WTC11 (cell line): Measurements from ENCODE around the gene PABPN1. TPM values are rescaled to one million over a fixed set of nuclear protein-coding genes. Genes with fewer than 3 reads are reported as not detected.

Experiments
- ATAC-seq: fragments of 200-7000 bp; cut with Tn5 transposase; 2 replicates; pipeline ENCODE4 v1.10.0; 2021; ENCODE audit warnings: mild to moderate bottlenecking, moderate library complexity
- CTCF ChIA-PET: fragments of 300-600 bp; sonication (Branson Sonifier 250); formaldehyde crosslinking; loops from one replicate; lab custom pipeline; 2021; ENCODE audit warnings: antibody characterized with exemption; lab: Charles Lee
- POLR2A ChIA-PET: fragments of 350-600 bp; sonication (Branson Sonifier 250); formaldehyde crosslinking; loops from one replicate; lab custom pipeline; 2021; ENCODE audit warnings: antibody characterized with exemption; lab: Charles Lee
- DNase-seq: peaks from one replicate; pipeline ENCODE4 v3.0.0; 2021; ENCODE audit warnings: low spot score
- H3K27ac Mint-ChIP-seq: 2 replicates; pipeline ENCODE4 v1.8.0; 2021; ENCODE audit warnings: mixed read lengths
- H3K27me3 Mint-ChIP-seq: 2 replicates; pipeline ENCODE4 v1.8.0; 2021; ENCODE audit warnings: low read depth, mild to moderate bottlenecking, moderate library complexity, mixed read lengths
- H3K36me3 Mint-ChIP-seq: 2 replicates; pipeline ENCODE4 v1.8.0; 2021; ENCODE audit warnings: mixed read lengths
- H3K4me1 Mint-ChIP-seq: 2 replicates; pipeline ENCODE4 v1.8.0; 2022; ENCODE audit warnings: mixed read lengths
- H3K4me3 Mint-ChIP-seq: 2 replicates; pipeline ENCODE4 v1.8.0; 2021; ENCODE audit warnings: mild to moderate bottlenecking, moderate library complexity, mixed read lengths
- H3K9me3 Mint-ChIP-seq: 2 replicates; pipeline ENCODE4 v1.8.0; 2021; ENCODE audit warnings: mixed read lengths
- ATF1 ChIP-seq: sonication (generic); formaldehyde crosslinking; IDR thresholded peaks from 2 replicates; pipeline ENCODE4 v1.8.1; 2023; ENCODE audit warnings: mild to moderate bottlenecking, moderate library complexity, missing genetic modification reagents
- CDX4 ChIP-seq: fragments of 250-450 bp; sonication (Bioruptor Pico); IDR thresholded peaks from 2 replicates; pipeline ENCODE4 v1.9.0; 2021; ENCODE audit warnings: moderate library complexity, mild to moderate bottlenecking, inconsistent platforms, borderline replicate concordance
- CREB1 ChIP-seq: sonication (generic); formaldehyde crosslinking; IDR thresholded peaks from 2 replicates; pipeline ENCODE4 v1.8.0; 2023; ENCODE audit warnings: mild to moderate bottlenecking, missing genetic modification reagents
- FOXP1 ChIP-seq: sonication (generic); formaldehyde crosslinking; IDR thresholded peaks from 2 replicates; pipeline ENCODE4 v1.8.0; 2022; ENCODE audit warnings: missing genetic modification reagents, mild to moderate bottlenecking, moderate library complexity, borderline replicate concordance
- GTF2I ChIP-seq: fragments of 250-450 bp; sonication (Bioruptor Pico); conservative IDR thresholded peaks from 2 replicates; pipeline ENCODE4 v1.4.0; 2021; ENCODE audit warnings: mild to moderate bottlenecking
- JUN ChIP-seq: sonication (generic); formaldehyde crosslinking; IDR thresholded peaks from 2 replicates; pipeline ENCODE4 v1.8.0; 2023; ENCODE audit warnings: mild to moderate bottlenecking, missing genetic modification reagents
- NFYB ChIP-seq: sonication (generic); formaldehyde crosslinking; conservative IDR thresholded peaks from 2 replicates; pipeline ENCODE4 v1.8.0; 2022; ENCODE audit warnings: low read depth, missing genetic modification reagents
- NR1H2 ChIP-seq: sonication (generic); formaldehyde crosslinking; IDR thresholded peaks from 2 replicates; pipeline ENCODE4 v1.9.0; 2021; ENCODE audit warnings: mild to moderate bottlenecking, moderate library complexity, missing genetic modification reagents
- NR2C2 ChIP-seq: sonication (generic); formaldehyde crosslinking; IDR thresholded peaks from 2 replicates; pipeline ENCODE4 v1.8.0; 2022; ENCODE audit warnings: mild to moderate bottlenecking, missing genetic modification reagents
- SOX15 ChIP-seq: fragments of 250-450 bp; sonication (Bioruptor Pico); IDR thresholded peaks from 2 replicates; pipeline ENCODE4 v1.9.0; 2021; ENCODE audit warnings: mild to moderate bottlenecking
- ZNF138 ChIP-seq: sonication (generic); formaldehyde crosslinking; conservative IDR thresholded peaks from 2 replicates; pipeline ENCODE4 v1.8.1; 2022; ENCODE audit warnings: mild to moderate bottlenecking, moderate library complexity, missing genetic modification reagents
- ZNF232 ChIP-seq: sonication (generic); formaldehyde crosslinking; IDR thresholded peaks from 2 replicates; pipeline ENCODE4 v1.8.0; 2022; ENCODE audit warnings: mild to moderate bottlenecking, missing genetic modification reagents
- ZNF263 ChIP-seq: sonication (generic); formaldehyde crosslinking; IDR thresholded peaks from 2 replicates; pipeline ENCODE4 v1.8.1; 2022; ENCODE audit warnings: low read depth, mild to moderate bottlenecking, moderate library complexity, missing genetic modification reagents
- total RNA-seq: library from RNA; stranded (reverse); gene quantifications from 3 replicates; pipeline ENCODE4 v1.2.3, GENCODE V29; 2021
- TF ChIP-seq, protein P1 (sequence below): sonication (generic); formaldehyde crosslinking; IDR thresholded peaks from 2 replicates; pipeline ENCODE4 v1.8.0; 2022; ENCODE audit warnings: mild to moderate bottlenecking, missing genetic modification reagents
- TF ChIP-seq, protein P2 (sequence below): fragments of 250-450 bp; sonication (Bioruptor Pico); IDR thresholded peaks from 2 replicates; pipeline ENCODE4 v1.8.0; 2021; ENCODE audit warnings: mild to moderate bottlenecking
- TF ChIP-seq, protein P3 (sequence below): sonication (generic); formaldehyde crosslinking; IDR thresholded peaks from 2 replicates; pipeline ENCODE4 v1.8.0; 2022; ENCODE audit warnings: mild to moderate bottlenecking, missing genetic modification reagents
- TF ChIP-seq, protein P4 (sequence below): fragments of 250-450 bp; sonication (Bioruptor Pico); IDR thresholded peaks from 2 replicates; pipeline ENCODE4 v2.1.2; 2022; ENCODE audit warnings: mild to moderate bottlenecking, moderate library complexity

PABPN1 gene
- total RNA-seq, 1 experiment from 2014 or later, result 321 TPM

GRCh38 chr14:23284654-23285529 is 36.4 kb upstream of the PABPN1 start:
- H3K36me3 Mint-ChIP-seq, result no peaks in the 10 kb centered on the region
- POLR2A ChIA-PET, result interaction anchor here (0.7 to 0.9 kb wide), 3 partner anchors 21 to 876 kb away, joined by 3 to 7 read pairs (median 5); partner anchors contain the start of gene IRF9
- H3K27me3 Mint-ChIP-seq, result peaks cover 56% of the 10 kb centered on the region
- H3K9me3 Mint-ChIP-seq, result no peaks in the 10 kb centered on the region
- TF ChIP-seq ZNF138 (CRISPR knock-in tag) (no peak), CREB1 (no peak), FOXP1 (CRISPR knock-in tag) (no peak), NR2C2 (CRISPR knock-in tag) (no peak), ZNF263 (no peak), NFYB (CRISPR knock-in tag) (no peak), JUN (CRISPR knock-in tag) (no peak), ATF1 (CRISPR knock-in tag) (no peak), NR1H2 (CRISPR knock-in tag) (no peak), SOX15 (no peak)
- TF ChIP-seq, protein P1, sequence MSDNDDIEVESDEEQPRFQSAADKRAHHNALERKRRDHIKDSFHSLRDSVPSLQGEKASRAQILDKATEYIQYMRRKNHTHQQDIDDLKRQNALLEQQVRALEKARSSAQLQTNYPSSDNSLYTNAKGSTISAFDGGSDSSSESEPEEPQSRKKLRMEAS (CRISPR knock-in tag), result no peak
- TF ChIP-seq, protein P2, sequence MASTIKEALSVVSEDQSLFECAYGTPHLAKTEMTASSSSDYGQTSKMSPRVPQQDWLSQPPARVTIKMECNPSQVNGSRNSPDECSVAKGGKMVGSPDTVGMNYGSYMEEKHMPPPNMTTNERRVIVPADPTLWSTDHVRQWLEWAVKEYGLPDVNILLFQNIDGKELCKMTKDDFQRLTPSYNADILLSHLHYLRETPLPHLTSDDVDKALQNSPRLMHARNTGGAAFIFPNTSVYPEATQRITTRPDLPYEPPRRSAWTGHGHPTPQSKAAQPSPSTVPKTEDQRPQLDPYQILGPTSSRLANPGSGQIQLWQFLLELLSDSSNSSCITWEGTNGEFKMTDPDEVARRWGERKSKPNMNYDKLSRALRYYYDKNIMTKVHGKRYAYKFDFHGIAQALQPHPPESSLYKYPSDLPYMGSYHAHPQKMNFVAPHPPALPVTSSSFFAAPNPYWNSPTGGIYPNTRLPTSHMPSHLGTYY (CRISPR knock-in tag), result no peak
- TF ChIP-seq, protein P3, sequence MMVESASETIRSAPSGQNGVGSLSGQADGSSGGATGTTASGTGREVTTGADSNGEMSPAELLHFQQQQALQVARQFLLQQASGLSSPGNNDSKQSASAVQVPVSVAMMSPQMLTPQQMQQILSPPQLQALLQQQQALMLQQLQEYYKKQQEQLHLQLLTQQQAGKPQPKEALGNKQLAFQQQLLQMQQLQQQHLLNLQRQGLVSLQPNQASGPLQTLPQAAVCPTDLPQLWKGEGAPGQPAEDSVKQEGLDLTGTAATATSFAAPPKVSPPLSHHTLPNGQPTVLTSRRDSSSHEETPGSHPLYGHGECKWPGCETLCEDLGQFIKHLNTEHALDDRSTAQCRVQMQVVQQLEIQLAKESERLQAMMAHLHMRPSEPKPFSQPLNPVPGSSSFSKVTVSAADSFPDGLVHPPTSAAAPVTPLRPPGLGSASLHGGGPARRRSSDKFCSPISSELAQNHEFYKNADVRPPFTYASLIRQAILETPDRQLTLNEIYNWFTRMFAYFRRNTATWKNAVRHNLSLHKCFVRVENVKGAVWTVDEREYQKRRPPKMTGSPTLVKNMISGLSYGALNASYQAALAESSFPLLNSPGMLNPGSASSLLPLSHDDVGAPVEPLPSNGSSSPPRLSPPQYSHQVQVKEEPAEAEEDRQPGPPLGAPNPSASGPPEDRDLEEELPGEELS (CRISPR knock-in tag), result no peak
- ATAC-seq (no peak), DNase-seq (no peak)
- CTCF ChIA-PET, result interaction anchor here (0.6 to 2.3 kb wide), 5 partner anchors 9 to 103 kb away, joined by 3 to 23 read pairs (median 6); no protein-coding TSS in a partner anchor
- peaks cover 25% of the 10 kb centered on the region for H3K4me1 Mint-ChIP-seq
- H3K4me3 Mint-ChIP-seq, result peak overlapping the region; percentile 93
- H3K27ac Mint-ChIP-seq, result peak overlapping the region; percentile 63; the same call in 1 of the 2 replicates

- H3K4me1 Mint-ChIP-seq, result peaks cover 19% of the 10 kb centered on the region
- H3K4me3 Mint-ChIP-seq, result peak overlapping the region; percentile 93
- H3K9me3 Mint-ChIP-seq, result no peaks in the 10 kb centered on the region
- H3K27ac Mint-ChIP-seq, result no peak overlapping the region
- ChIA-PET POLR2A (interaction anchor here (0.7 to 1.7 kb wide), 6 partner anchors 9 to 875 kb away, joined by 3 to 8 read pairs (median 6); partner anchors contain the start of genes BCL2L2 and IRF9), CTCF (interaction anchor here (0.6 to 2.3 kb wide), 11 partner anchors 9 to 165 kb away, joined by 3 to 23 read pairs (median 5); partner anchors contain the start of genes BCL2L2 and PABPN1)
- H3K36me3 Mint-ChIP-seq, result no peaks in the 10 kb centered on the region
- peaks cover 60% of the 10 kb centered on the region for H3K27me3 Mint-ChIP-seq
- no peak for TF ChIP-seq CDX4 (CRISPR knock-in tag)
- no peak for TF ChIP-seq GTF2I (CRISPR knock-in tag)
- TF ChIP-seq, protein P4, sequence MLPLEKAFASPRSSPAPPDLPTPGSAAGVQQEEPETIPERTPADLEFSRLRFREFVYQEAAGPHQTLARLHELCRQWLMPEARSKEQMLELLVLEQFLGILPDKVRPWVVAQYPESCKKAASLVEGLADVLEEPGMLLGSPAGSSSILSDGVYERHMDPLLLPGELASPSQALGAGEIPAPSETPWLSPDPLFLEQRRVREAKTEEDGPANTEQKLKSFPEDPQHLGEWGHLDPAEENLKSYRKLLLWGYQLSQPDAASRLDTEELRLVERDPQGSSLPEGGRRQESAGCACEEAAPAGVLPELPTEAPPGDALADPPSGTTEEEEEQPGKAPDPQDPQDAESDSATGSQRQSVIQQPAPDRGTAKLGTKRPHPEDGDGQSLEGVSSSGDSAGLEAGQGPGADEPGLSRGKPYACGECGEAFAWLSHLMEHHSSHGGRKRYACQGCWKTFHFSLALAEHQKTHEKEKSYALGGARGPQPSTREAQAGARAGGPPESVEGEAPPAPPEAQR (CRISPR knock-in tag), result no peak
- TF ChIP-seq ZNF232 (CRISPR knock-in tag), result no peak
- peak; percentile 30 for ATAC-seq
- no peak for DNase-seq
Observed at GRCh38 chr14:23285530-23286019, 35.7 kb upstream of the PABPN1 start.
